ENCODE measurements around the gene CCDC3.
"Not testable (repeated sequence)": the region's sequence is repeated elsewhere in the genome, so short reads cannot be mapped to it uniquely, and the experiment has no call there.

Gene CCDC3

DNA sequence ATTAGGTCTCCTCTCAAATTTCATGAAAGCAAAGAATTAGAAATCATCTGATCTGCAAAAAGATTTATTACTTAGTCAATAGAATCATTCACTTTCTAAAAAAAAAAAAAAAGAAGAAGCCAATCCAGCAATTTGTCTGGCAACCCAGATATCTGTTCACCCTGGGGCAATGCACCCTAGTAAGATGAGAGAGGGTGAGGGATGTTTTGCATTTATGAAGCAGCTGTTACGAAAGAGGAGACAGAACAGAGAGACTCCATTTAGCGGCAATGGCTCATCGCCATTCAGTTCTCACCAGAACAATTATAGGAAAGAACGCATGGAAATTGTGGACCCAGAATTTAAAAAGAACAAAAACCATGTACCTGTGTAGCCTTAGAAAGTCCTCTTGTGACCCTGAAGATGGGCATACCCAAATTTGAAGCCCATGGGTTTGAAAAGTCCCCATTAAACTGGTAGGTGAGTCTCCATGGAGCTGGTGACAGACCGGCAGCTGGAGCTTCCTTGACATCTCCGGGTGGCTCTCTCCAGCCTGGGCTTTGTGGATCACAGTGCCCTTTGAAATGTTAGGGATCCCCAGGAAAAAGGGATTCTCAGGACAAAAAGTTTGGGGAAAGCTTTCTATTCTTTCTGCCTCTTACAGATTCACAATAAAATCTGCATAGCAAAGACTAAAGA, 45.5 kb upstream of the CCDC3 start:
- H3K27ac ChIP-seq: no peak overlapping the region
- no peak for TF ChIP-seq CTCF (conservative IDR thresholded peaks at IDR 0.05; ENCODE audit: low read depth)
- ChIA-PET POLR2A (ENCODE audit: low non-redundant PET) (no interaction called here), CTCF (interaction anchor here (0.7 kb wide), 1 partner anchor 409 kb away, joined by 3 read pairs; no protein-coding TSS in a partner anchor)
- no peak for DNase-seq (ENCODE audit: low spot score)

DNA sequence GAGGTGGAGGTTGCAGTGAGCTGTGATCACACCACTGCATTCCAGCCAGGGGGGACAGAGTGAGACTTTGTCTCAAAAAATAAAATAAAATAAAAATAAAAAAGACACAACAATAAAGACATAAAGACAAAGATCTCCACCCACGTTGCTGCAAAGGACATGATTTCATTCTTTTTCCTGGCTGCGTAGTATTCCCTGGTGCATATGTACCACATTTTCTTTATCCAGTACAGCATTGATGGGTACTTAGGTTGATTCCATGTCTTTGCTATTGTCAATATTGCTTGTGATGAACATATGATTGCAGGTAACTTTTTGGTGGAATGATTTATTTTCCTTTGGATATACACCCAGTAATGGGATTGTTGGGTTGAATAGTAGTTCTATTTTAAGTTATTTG, 42.0 kb upstream of the CCDC3 start:
- no peak overlapping the region for H3K27ac ChIP-seq
- CTCF ChIA-PET: no interaction called here
- no peak for TF ChIP-seq CTCF (conservative IDR thresholded peaks at IDR 0.05; ENCODE audit: low read depth)
- DNase-seq (ENCODE audit: low spot score): no peak
- POLR2A ChIA-PET (ENCODE audit: low non-redundant PET): no interaction called here

DNA sequence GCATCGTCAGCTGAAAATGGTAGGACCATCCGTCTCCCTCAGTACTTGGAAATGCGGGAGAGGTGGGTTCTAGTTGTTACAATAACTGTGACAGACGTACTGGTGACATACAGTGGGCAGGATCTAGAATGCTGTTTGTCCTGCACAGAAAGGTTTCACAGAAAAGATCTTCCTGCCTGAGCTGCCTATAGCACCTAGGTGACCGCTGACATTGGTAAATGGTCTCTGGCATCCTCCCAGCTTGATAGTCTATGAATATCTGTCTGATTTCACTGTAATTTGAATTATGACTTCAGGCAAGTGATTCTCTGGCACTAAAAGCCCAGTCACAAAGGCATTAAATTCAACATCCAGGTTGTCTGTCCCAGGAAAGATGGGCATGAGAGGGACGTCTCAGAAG, 38.2 kb upstream of the CCDC3 start:
- no peak overlapping the region for H3K27ac ChIP-seq
- DNase-seq (ENCODE audit: low spot score): no peak
- CTCF ChIA-PET: no interaction called here
- POLR2A ChIA-PET (ENCODE audit: low non-redundant PET): no interaction called here
- no peak for TF ChIP-seq CTCF (conservative IDR thresholded peaks at IDR 0.05; ENCODE audit: low read depth)

DNA sequence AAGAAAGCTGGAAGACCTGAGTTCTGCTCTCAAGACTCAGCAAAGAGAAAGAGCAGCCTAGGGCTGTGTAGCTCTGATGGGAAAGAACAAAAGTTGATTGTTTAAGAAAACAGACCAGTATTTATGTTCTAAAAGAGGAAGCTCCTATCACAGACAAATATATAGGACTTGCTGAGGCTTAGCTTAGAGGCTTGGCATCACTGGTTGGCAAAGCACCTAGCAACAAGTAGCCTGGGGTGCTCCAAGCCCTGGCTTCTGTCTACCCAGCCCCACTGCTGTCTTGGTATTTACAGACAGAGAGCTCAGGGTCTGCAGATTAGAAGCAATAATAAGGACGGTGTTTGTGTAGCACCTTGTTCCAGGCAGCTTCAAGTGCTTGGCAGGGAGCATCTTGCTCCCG, 36.9 kb upstream of the CCDC3 start:
- ChIA-PET POLR2A (ENCODE audit: low non-redundant PET) (interaction anchor here (0.6 kb wide), 1 partner anchor 205 kb away, joined by 3 read pairs; no protein-coding TSS in a partner anchor), CTCF (interaction anchor here (0.6 kb wide), 1 partner anchor 13 kb away, joined by 3 read pairs; no protein-coding TSS in a partner anchor)
- H3K27ac ChIP-seq: no peak overlapping the region
- no peak for TF ChIP-seq CTCF (conservative IDR thresholded peaks at IDR 0.05; ENCODE audit: low read depth)
- no peak for DNase-seq (ENCODE audit: low spot score)

- CTCF ChIA-PET: interaction anchor here (0.6 to 0.7 kb wide), 2 partner anchors 42 to 61 kb away, joined by 3 to 5 read pairs; no protein-coding TSS in a partner anchor
- POLR2A ChIA-PET (ENCODE audit: low non-redundant PET): no interaction called here
- no peak for TF ChIP-seq CTCF (conservative IDR thresholded peaks at IDR 0.05; ENCODE audit: low read depth)
- DNase-seq (ENCODE audit: low spot score): no peak
- no peak overlapping the region for H3K27ac ChIP-seq
These were observed 36.3 kb upstream of the CCDC3 start for GRCh38 chr10:13037832-13038231.

DNA sequence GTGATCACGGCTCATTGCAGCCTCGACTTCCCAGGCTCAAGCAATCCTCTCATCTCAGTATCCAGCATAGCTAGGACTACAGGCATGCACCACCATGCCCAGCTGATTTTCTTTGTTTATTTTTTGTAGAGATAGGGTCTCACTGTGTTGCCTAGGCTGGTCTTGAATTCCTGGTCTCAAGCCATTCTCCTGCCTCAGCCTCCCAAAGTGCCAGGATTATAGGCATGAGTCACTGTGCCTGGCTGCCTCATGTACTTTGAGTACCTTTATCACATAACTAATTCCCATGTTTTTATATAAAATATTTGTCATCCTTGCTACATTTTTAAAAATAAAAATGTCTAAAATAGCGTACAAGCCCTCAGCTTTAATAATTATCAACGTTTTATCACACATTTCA, 35.3 kb upstream of the CCDC3 start:
- no peak for DNase-seq (ENCODE audit: low spot score)
- POLR2A ChIA-PET (ENCODE audit: low non-redundant PET): no interaction called here
- no peak overlapping the region for H3K27ac ChIP-seq
- TF ChIP-seq CTCF (conservative IDR thresholded peaks at IDR 0.05; ENCODE audit: low read depth): no peak
- CTCF ChIA-PET: no interaction called here

GRCh38 chr10:13035731-13036130, 34.2 kb upstream of the CCDC3 start:
- H3K27ac ChIP-seq; DNase-seq (ENCODE audit: low spot score); POLR2A ChIA-PET (ENCODE audit: low non-redundant PET): not testable (repeated sequence)
- CTCF ChIA-PET: interaction anchor here (0.6 to 0.7 kb wide), 2 partner anchors 144 to 348 kb away, joined by 4 to 5 read pairs; no protein-coding TSS in a partner anchor
